Stomach smooth muscle (tissue), 2 donors: ENCODE measurements around the gene HSP90AA1.
"Not testable (repeated sequence)": the region's sequence is repeated elsewhere in the genome, so short reads cannot be mapped to it uniquely, and the experiment has no call there.

Source experiments
- H3K27ac ChIP-seq: one replicate; pipeline ENCODE4 v1.7.0; 2013; ENCODE audit warnings: mild to moderate bottlenecking, low read length, inconsistent platforms
- H3K27me3 ChIP-seq, 2 donors: one replicate each; pipeline ENCODE4 v1.7.0; 2013; ENCODE audit warnings: low read length in 2 of 2; ENCODE audit not compliant: insufficient read depth in 2 of 2, control insufficient read depth in 1 of 2
- H3K36me3 ChIP-seq, 2 donors: one replicate each; pipeline ENCODE4 v1.7.0; 2013; ENCODE audit warnings: low read length in 2 of 2; ENCODE audit not compliant: control insufficient read depth in 2 of 2, insufficient read depth in 2 of 2
- H3K4me1 ChIP-seq: one replicate; pipeline ENCODE4 v1.7.0; 2013; ENCODE audit warnings: low read length; ENCODE audit not compliant: control insufficient read depth, insufficient read depth
- H3K4me3 ChIP-seq, 2 donors: one replicate each; pipeline ENCODE4 v1.7.0; 2013; ENCODE audit warnings: low read length in 2 of 2
- H3K9ac ChIP-seq, 2 donors: one replicate each; pipeline ENCODE4 v1.7.0; 2013; ENCODE audit warnings: low read length in 2 of 2, mild to moderate bottlenecking in 1 of 2
- H3K9me3 ChIP-seq, 2 donors: one replicate each; pipeline ENCODE4 v1.7.0; 2013; ENCODE audit warnings: low read length in 2 of 2; ENCODE audit not compliant: control insufficient read depth in 2 of 2
- donor health status: healthy.
- donor health status: Pancreatic carcinoma.

Gene HSP90AA1

GRCh38 chr14:102081231-102082080 lies 5.4 kb downstream of the HSP90AA1 start:
- Histone ChIP-seq H3K4me1 (peaks cover 17% of the 10 kb centered on the region), H3K36me3 (peaks cover 52 to 62% of the 10 kb centered on the region in 2 donors), H3K27ac (no peak overlapping the region), H3K9me3 (no peaks in the 10 kb centered on the region), H3K27me3 (no peaks in the 10 kb centered on the region), H3K9ac (no peak overlapping the region), H3K4me3 (no peak overlapping the region)

- H3K4me1 ChIP-seq: peaks cover 12% of the 10 kb centered on the region
- H3K27ac ChIP-seq: no peak overlapping the region
- no peak overlapping the region for H3K9ac ChIP-seq
- H3K4me3 ChIP-seq: no peak overlapping the region
- H3K9me3 ChIP-seq: no peaks in the 10 kb centered on the region
- no peaks in the 10 kb centered on the region for H3K27me3 ChIP-seq
- H3K36me3 ChIP-seq: peaks cover 50 to 59% of the 10 kb centered on the region in 2 donors
These were observed 6.4 kb downstream of the HSP90AA1 start for GRCh38 chr14:102080183-102081080.

GRCh38 chr14:102079700-102079979 lies 7.2 kb downstream of the HSP90AA1 start:
- H3K4me1 ChIP-seq: peaks cover 5% of the 10 kb centered on the region
- H3K27me3 ChIP-seq: no peaks in the 10 kb centered on the region
- H3K9ac ChIP-seq: no peak overlapping the region
- no peaks in the 10 kb centered on the region for H3K9me3 ChIP-seq
- no peak overlapping the region for H3K27ac ChIP-seq
- H3K36me3 ChIP-seq: peaks cover 43 to 52% of the 10 kb centered on the region in 2 donors
- no peak overlapping the region for H3K4me3 ChIP-seq

GRCh38 chr14:102078831-102079699 lies 7.8 kb downstream of the HSP90AA1 start:
- Histone ChIP-seq H3K9me3 (no peaks in the 10 kb centered on the region), H3K9ac (no peak overlapping the region), H3K36me3 (peaks cover 37 to 46% of the 10 kb centered on the region in 2 donors), H3K4me3 (no peak overlapping the region), H3K4me1 (peaks cover 2% of the 10 kb centered on the region), H3K27me3 (no peaks in the 10 kb centered on the region), H3K27ac (no peak overlapping the region)

- H3K4me1 ChIP-seq, H3K9ac ChIP-seq, H3K27me3 ChIP-seq, H3K27ac ChIP-seq, H3K4me3 ChIP-seq, H3K9me3 ChIP-seq: not testable (repeated sequence)
- peaks cover 34 to 39% of the 10 kb centered on the region in 2 donors for H3K36me3 ChIP-seq
These were observed 8.5 kb downstream of the HSP90AA1 start for GRCh38 chr14:102078361-102078791.

GRCh38 chr14:102077382-102077709 lies 9.5 kb downstream of the HSP90AA1 start:
- Histone ChIP-seq H3K27ac (no peak overlapping the region), H3K9me3 (no peaks in the 10 kb centered on the region), H3K27me3 (no peaks in the 10 kb centered on the region), H3K4me3 (no peak overlapping the region), H3K36me3 (peaks cover 28 to 29% of the 10 kb centered on the region in 2 donors), H3K9ac (no peak overlapping the region), H3K4me1 (no peaks in the 10 kb centered on the region)

- Histone ChIP-seq H3K4me1 (peaks cover 3% of the 10 kb centered on the region), H3K9me3 (no peaks in the 10 kb centered on the region), H3K27me3 (no peaks in the 10 kb centered on the region), H3K4me3 (no peak overlapping the region), H3K36me3 (peaks cover 7 to 12% of the 10 kb centered on the region in 2 donors), H3K27ac (no peak overlapping the region), H3K9ac (no peak overlapping the region)
These were observed 11.7 kb downstream of the HSP90AA1 start for GRCh38 chr14:102075155-102075554.

- Histone ChIP-seq H3K4me3 (no peak overlapping the region), H3K9me3 (no peaks in the 10 kb centered on the region), H3K27me3 (no peaks in the 10 kb centered on the region), H3K4me1 (peaks cover 3% of the 10 kb centered on the region), H3K27ac (no peak overlapping the region), H3K9ac (no peak overlapping the region), H3K36me3 (peaks cover under 1 to 8% of the 10 kb centered on the region in 2 donors)
These were observed 12.4 kb downstream of the HSP90AA1 start for GRCh38 chr14:102074415-102074964.

GRCh38 chr14:102071283-102071998 lies 15.4 kb downstream of the HSP90AA1 start:
- Histone ChIP-seq H3K27ac (no peak overlapping the region), H3K36me3 (no peaks in the 10 kb centered on the region), H3K9me3 (no peaks in the 10 kb centered on the region), H3K27me3 (no peaks in the 10 kb centered on the region), H3K9ac (no peak overlapping the region), H3K4me3 (no peak overlapping the region), H3K4me1 (peaks cover 3% of the 10 kb centered on the region)

- no peak overlapping the region for H3K27ac ChIP-seq
- H3K9me3 ChIP-seq: no peaks in the 10 kb centered on the region
- H3K36me3 ChIP-seq: no peaks in the 10 kb centered on the region
- H3K4me1 ChIP-seq: peaks cover 3% of the 10 kb centered on the region
- H3K4me3 ChIP-seq: no peak overlapping the region
- H3K9ac ChIP-seq: no peak overlapping the region
- H3K27me3 ChIP-seq: no peaks in the 10 kb centered on the region
These were observed 20.8 kb downstream of the HSP90AA1 start for GRCh38 chr14:102066041-102066451.
